Measurements from ENCODE around the gene MGME1.
A peak's percentile ranks its signal among the peaks of the same experiment; 100 is the strongest.
"Not testable (repeated sequence)": the region's sequence is repeated elsewhere in the genome, so short reads cannot be mapped to it uniquely, and the experiment has no call there.

The MGME1 gene

DNA sequence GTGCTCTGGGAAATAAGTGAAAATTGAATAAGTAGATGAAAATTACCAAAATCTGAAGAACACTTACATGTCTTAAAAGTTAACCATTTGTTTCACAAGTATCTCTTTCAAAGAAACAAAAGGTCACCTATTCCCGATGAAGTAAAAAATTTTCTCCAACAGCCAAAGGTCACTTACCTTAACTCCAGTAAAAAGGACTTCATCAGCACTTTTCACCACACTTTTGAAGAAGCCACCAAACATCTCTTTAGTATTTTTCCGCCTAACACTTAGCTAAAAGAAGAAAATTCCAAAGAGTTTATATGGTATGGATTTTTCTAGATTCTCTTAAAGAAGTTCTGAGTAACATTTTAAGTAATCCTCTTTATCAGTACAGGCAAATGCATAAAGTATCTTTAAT, 17.5 kb upstream of the MGME1 start:
- Histone ChIP-seq H3K27ac (ENCODE audit: low read depth, low read length) (no peak overlapping the region), H3K4me3 (ENCODE audit: low read depth, low read length) (no peak overlapping the region), H3K36me3 (ENCODE audit: insufficient read depth, low read length) (peaks cover 83% of the 10 kb centered on the region), H3K27me3 (ENCODE audit: insufficient read depth, low read length) (no peaks in the 10 kb centered on the region), H3K79me2 (ENCODE audit: control insufficient read depth, insufficient read depth, low read length, unreplicated experiment) (peaks cover 58% of the 10 kb centered on the region), H3K4me1 (ENCODE audit: control insufficient read depth, insufficient read depth, low read length, unreplicated experiment) (no peaks in the 10 kb centered on the region), H2AFZ (ENCODE audit: low read length, unreplicated experiment) (no peak overlapping the region)

DNA sequence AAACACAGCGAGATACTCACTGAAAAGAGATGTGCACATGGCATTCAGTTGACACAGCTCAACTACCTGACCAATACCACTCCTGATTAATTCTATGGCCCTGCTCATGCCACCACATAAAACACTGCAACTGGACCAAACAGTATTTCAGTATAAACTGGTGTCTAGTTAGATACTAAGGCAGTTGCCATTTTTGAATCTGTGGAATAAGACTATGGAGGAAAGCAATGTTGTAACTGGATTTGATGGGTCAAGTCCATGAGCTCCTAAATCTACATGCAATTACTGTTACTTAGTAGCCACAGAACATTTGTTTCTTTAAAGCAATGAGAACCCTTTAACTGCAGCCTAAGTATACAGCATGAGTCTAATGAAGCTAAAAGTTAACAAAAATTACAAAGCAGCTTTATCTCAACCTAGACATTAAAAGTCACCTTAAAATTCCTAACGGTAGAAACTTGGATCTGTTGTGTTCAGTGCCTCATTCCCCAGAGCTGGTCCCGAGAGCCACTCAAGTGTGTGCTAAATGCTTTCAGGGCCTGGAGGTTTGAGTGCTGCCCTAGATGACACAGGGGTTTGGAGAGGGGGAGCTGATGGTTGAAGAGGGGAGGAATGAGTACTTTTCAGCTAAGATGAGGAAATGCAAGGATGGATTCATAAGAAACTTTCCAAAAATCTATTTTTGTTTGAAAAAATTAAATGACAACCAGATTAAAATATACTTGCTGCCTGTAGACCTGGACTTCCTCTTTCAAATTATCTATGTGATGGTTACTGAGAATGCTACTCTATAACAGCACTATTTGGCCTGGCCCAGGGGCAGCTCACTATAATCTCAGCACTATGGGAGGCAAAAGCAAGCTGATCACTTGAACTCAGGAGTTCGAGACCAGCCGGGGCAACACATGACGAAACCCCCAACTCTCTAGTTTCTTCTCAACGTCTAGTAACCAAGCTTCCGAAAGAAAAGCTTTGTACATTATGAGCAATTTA, 15.8 kb upstream of the MGME1 start:
- no peak overlapping the region for H3K27ac ChIP-seq (ENCODE audit: low read depth, low read length)
- H3K4me3 ChIP-seq (ENCODE audit: low read depth, low read length), result no peak overlapping the region
- no peaks in the 10 kb centered on the region for H3K27me3 ChIP-seq (ENCODE audit: insufficient read depth, low read length)
- H3K79me2 ChIP-seq (ENCODE audit: control insufficient read depth, insufficient read depth, low read length, unreplicated experiment), result peaks cover 74% of the 10 kb centered on the region
- no peak overlapping the region for H2AFZ ChIP-seq (ENCODE audit: low read length, unreplicated experiment)
- no peaks in the 10 kb centered on the region for H3K4me1 ChIP-seq (ENCODE audit: control insufficient read depth, insufficient read depth, low read length, unreplicated experiment)
- peaks cover 71% of the 10 kb centered on the region for H3K36me3 ChIP-seq (ENCODE audit: insufficient read depth, low read length)

- H3K4me3 ChIP-seq (ENCODE audit: low read depth, low read length), result no peak overlapping the region
- peaks cover 6% of the 10 kb centered on the region for H3K4me1 ChIP-seq (ENCODE audit: control insufficient read depth, insufficient read depth, low read length, unreplicated experiment)
- H3K79me2 ChIP-seq (ENCODE audit: control insufficient read depth, insufficient read depth, low read length, unreplicated experiment), result peaks cover 83% of the 10 kb centered on the region
- H3K27ac ChIP-seq (ENCODE audit: low read depth, low read length), result no peak overlapping the region
- H2AFZ ChIP-seq (ENCODE audit: low read length, unreplicated experiment), result no peak overlapping the region
- H3K27me3 ChIP-seq (ENCODE audit: insufficient read depth, low read length), result no peaks in the 10 kb centered on the region
- H3K36me3 ChIP-seq (ENCODE audit: insufficient read depth, low read length), result peaks cover 61% of the 10 kb centered on the region
Measured at GRCh38 chr20:17953935-17954334, 14.9 kb upstream of the MGME1 start.

GRCh38 chr20:17955302-17955701, 13.5 kb upstream of the MGME1 start:
- H3K27me3 ChIP-seq (ENCODE audit: insufficient read depth, low read length), result no peaks in the 10 kb centered on the region
- no peak overlapping the region for H3K4me3 ChIP-seq (ENCODE audit: low read depth, low read length)
- peaks cover 93% of the 10 kb centered on the region for H3K79me2 ChIP-seq (ENCODE audit: control insufficient read depth, insufficient read depth, low read length, unreplicated experiment)
- H3K36me3 ChIP-seq (ENCODE audit: insufficient read depth, low read length), result peaks cover 48% of the 10 kb centered on the region
- H2AFZ ChIP-seq (ENCODE audit: low read length, unreplicated experiment), result no peak overlapping the region
- H3K4me1 ChIP-seq (ENCODE audit: control insufficient read depth, insufficient read depth, low read length, unreplicated experiment), result peaks cover 19% of the 10 kb centered on the region
- no peak overlapping the region for H3K27ac ChIP-seq (ENCODE audit: low read depth, low read length)

DNA sequence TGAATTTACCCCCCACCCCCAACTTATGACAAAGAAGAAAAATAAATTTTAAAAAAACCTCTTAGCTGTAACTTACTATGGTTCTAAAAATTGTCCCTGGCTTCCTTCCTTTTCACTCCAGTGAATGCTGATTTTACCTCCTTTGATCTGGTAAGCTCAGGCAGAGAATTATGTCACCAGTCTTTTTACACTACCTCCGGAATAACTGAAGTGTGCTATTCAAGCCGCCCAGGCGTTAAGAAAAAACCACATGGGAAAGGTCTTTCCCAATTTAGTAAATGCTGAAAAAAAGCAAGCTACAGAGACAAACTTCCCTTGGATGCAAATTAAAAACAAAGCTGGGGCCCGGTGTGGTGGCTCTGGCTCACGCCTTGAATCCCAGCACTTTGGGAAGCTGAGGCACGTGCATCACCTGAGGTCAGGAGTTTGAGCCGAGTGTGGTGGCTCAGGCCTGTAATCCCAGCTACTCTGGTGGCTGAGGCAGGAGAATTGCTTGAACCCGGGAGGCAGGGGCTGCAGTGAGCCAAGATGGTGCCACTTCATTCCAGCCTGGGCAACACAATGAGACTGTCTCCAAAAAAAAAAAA, 12.6 kb upstream of the MGME1 start:
- H3K4me3 ChIP-seq (ENCODE audit: low read depth, low read length), result no peak overlapping the region
- peaks cover 24% of the 10 kb centered on the region for H3K4me1 ChIP-seq (ENCODE audit: control insufficient read depth, insufficient read depth, low read length, unreplicated experiment)
- H3K27me3 ChIP-seq (ENCODE audit: insufficient read depth, low read length), result no peaks in the 10 kb centered on the region
- H3K36me3 ChIP-seq (ENCODE audit: insufficient read depth, low read length), result peaks cover 39% of the 10 kb centered on the region
- H3K27ac ChIP-seq (ENCODE audit: low read depth, low read length), result no peak overlapping the region
- peaks cover 94% of the 10 kb centered on the region for H3K79me2 ChIP-seq (ENCODE audit: control insufficient read depth, insufficient read depth, low read length, unreplicated experiment)
- no peak overlapping the region for H2AFZ ChIP-seq (ENCODE audit: low read length, unreplicated experiment)

- H2AFZ ChIP-seq (ENCODE audit: low read length, unreplicated experiment), result no peak overlapping the region
- peak overlapping the region; percentile 15; the same call in 1 of the 2 replicates for H3K27ac ChIP-seq (ENCODE audit: low read depth, low read length)
- H3K4me1 ChIP-seq (ENCODE audit: control insufficient read depth, insufficient read depth, low read length, unreplicated experiment), result peaks cover 37% of the 10 kb centered on the region
- H3K27me3 ChIP-seq (ENCODE audit: insufficient read depth, low read length), result no peaks in the 10 kb centered on the region
- H3K4me3 ChIP-seq (ENCODE audit: low read depth, low read length), result no peak overlapping the region
- peaks cover 98% of the 10 kb centered on the region for H3K79me2 ChIP-seq (ENCODE audit: control insufficient read depth, insufficient read depth, low read length, unreplicated experiment)
- H3K36me3 ChIP-seq (ENCODE audit: insufficient read depth, low read length), result peaks cover 29% of the 10 kb centered on the region
Measured at GRCh38 chr20:17957505-17958363, 11.1 kb upstream of the MGME1 start.

- Histone ChIP-seq H3K27me3 (ENCODE audit: insufficient read depth, low read length) (no peaks in the 10 kb centered on the region), H3K4me1 (ENCODE audit: control insufficient read depth, insufficient read depth, low read length, unreplicated experiment) (peaks cover 46% of the 10 kb centered on the region), H3K79me2 (ENCODE audit: control insufficient read depth, insufficient read depth, low read length, unreplicated experiment) (peaks cover 98% of the 10 kb centered on the region), H3K27ac (ENCODE audit: low read depth, low read length) (peak overlapping the region; percentile 15), H3K4me3 (ENCODE audit: low read depth, low read length) (no peak overlapping the region), H3K36me3 (ENCODE audit: insufficient read depth, low read length) (peaks cover 28% of the 10 kb centered on the region; the same call in 1 of the 2 replicates), H2AFZ (ENCODE audit: low read length, unreplicated experiment) (no peak overlapping the region)
Measured at GRCh38 chr20:17958373-17959256, 10.2 kb upstream of the MGME1 start.

DNA sequence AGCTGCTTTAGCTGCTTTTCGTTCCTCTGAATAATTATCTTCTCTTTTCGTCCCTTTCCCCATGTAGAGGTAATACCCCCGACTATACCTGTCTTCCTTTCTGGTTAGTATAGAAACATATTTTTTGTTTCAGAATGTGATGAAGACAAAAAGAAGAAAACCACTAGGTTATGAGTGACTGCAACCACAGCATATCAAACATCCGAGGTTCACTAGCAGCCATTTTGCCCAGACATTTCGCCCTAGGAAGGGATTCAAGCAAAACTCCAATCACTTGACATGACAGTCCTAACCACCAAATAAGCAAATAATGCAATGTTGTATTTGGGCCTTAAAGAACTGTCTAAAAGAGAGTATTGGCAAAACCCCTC, 9.6 kb upstream of the MGME1 start:
- Histone ChIP-seq H3K4me3 (ENCODE audit: low read depth, low read length) (no peak overlapping the region), H3K4me1 (ENCODE audit: control insufficient read depth, insufficient read depth, low read length, unreplicated experiment) (peaks cover 51% of the 10 kb centered on the region), H2AFZ (ENCODE audit: low read length, unreplicated experiment) (no peak overlapping the region), H3K36me3 (ENCODE audit: insufficient read depth, low read length) (peaks cover 24% of the 10 kb centered on the region; the same call in 1 of the 2 replicates), H3K27me3 (ENCODE audit: insufficient read depth, low read length) (no peaks in the 10 kb centered on the region), H3K27ac (ENCODE audit: low read depth, low read length) (peak overlapping the region; percentile 15; the same call in 1 of the 2 replicates), H3K79me2 (ENCODE audit: control insufficient read depth, insufficient read depth, low read length, unreplicated experiment) (peaks cover 98% of the 10 kb centered on the region)

GRCh38 chr20:17960400-17960885, 8.4 kb upstream of the MGME1 start:
- not testable (repeated sequence) for H3K4me3 ChIP-seq (ENCODE audit: low read depth, low read length); H3K27me3 ChIP-seq (ENCODE audit: insufficient read depth, low read length); H2AFZ ChIP-seq (ENCODE audit: low read length, unreplicated experiment); H3K27ac ChIP-seq (ENCODE audit: low read depth, low read length)
- peaks cover 98% of the 10 kb centered on the region for H3K79me2 ChIP-seq (ENCODE audit: control insufficient read depth, insufficient read depth, low read length, unreplicated experiment)
- peaks cover 12% of the 10 kb centered on the region; the same call in 1 of the 2 replicates for H3K36me3 ChIP-seq (ENCODE audit: insufficient read depth, low read length)
- H3K4me1 ChIP-seq (ENCODE audit: control insufficient read depth, insufficient read depth, low read length, unreplicated experiment), result peaks cover 63% of the 10 kb centered on the region
